Psoas muscle (tissue), 8 donors: Measurements from ENCODE around the gene ITIH5. TPM values are rescaled to one million over a fixed set of nuclear protein-coding genes. Genes with fewer than 3 reads are reported as not detected.

ENCODE experiments used
- ATAC-seq, 4 donors: fragments of 200-7000 bp; cut with Tn5 transposase; one replicate each; pipeline ENCODE4 v1.9.1; 2020; ENCODE audit warnings: moderate library complexity in 3 of 4, mild to moderate bottlenecking in 2 of 4
- DNase-seq, 2 donors: peaks; one replicate each; pipeline ENCODE4 v3.0.0-alpha.2; 2020
- H3K27ac ChIP-seq: fragments of 200-600 bp; one replicate; pipeline ENCODE4 v1.8.0; 2022
- H3K27me3 ChIP-seq, 3 donors: fragments of 200-600 bp in 1 of 3; one replicate each; pipeline versions ENCODE4 v1.6.1 to v1.8.0; 2013 to 2022; ENCODE audit warnings: low read length in 2 of 3, mild to moderate bottlenecking in 2 of 3, moderate library complexity in 1 of 3; ENCODE audit not compliant: insufficient read depth in 3 of 3
- H3K36me3 ChIP-seq, 2 donors: fragments of 200-600 bp in 1 of 2; one replicate each; pipeline versions ENCODE4 v1.6.1 to v1.8.0; 2013 to 2022; ENCODE audit warnings: low read depth in 1 of 2, mild to moderate bottlenecking in 1 of 2, moderate library complexity in 1 of 2; ENCODE audit not compliant: insufficient read depth in 1 of 2
- H3K4me1 ChIP-seq: fragments of 200-600 bp; one replicate; pipeline ENCODE4 v1.8.0; 2022
- H3K4me3 ChIP-seq: fragments of 200-600 bp; one replicate; pipeline ENCODE4 v1.8.0; 2022; ENCODE audit warnings: mild to moderate bottlenecking
- H3K9me3 ChIP-seq: fragments of 200-600 bp; one replicate; pipeline ENCODE4 v1.8.0; 2022
- WGBS, 3 donors: extraction: QIAGEN DNeasy Blood & Tissue Kit; methylation state at CpG; one replicate each; pipeline versions ENCODE4 v1.1.6 to v1.1.7; 2013; 5-methylcytosine and 5-hydroxymethylcytosine counted together
- intact Hi-C, 2 donors: fragments of 100-400 bp; cut with DNase I; formaldehyde crosslinking; loops; one replicate each; pipeline versions ENCODE4 v1.11.0 to v1.14.2; 2022
- polyA plus RNA-seq, 3 donors: library from polyadenylated mRNA; stranded (reverse); fragments of 200-250 nt; gene quantifications; one replicate each; pipeline ENCODE4 v1.2.3, GENCODE V29; 2013
- total RNA-seq, 4 donors: library from RNA; stranded (reverse); fragmentation: NEBNext Ultra II Directional in 2 of 4; extraction: Animal tissue kit (Norgen Biotek cat#: 25700) in 2 of 4; gene quantifications; one replicate each; pipeline versions ENCODE4 v1.2.1 to v1.2.4, GENCODE V29; 2021 to 2023
- TF ChIP-seq, protein P1 (sequence below): fragments of 200-600 bp; IDR thresholded peaks from one replicate; pipeline ENCODE4 v1.8.0; 2022; ENCODE audit warnings: antibody characterized with exemption
- donor health status: healthy with polysubstance abuse.
- donor health status: DM: no; HTN: no; CAD: no; lungs with moderate emphysema.
- donor health status: Bipolar disorder and iron deficiency.
- donor health status: healthy.
- donor health status: DM: yes; HTN: yes; CAD: no.
- donor health status: DM: no; HTN: no; CAD: no.
- donor health status: DM: no; HTN: no; CAD: no.
- donor health status: DM: yes; HTN: yes; CAD: no.

ITIH5 gene
- total and polyA plus RNA-seq, 7 donors = 1.3 to 13.0 (median 2.9) TPM

DNA sequence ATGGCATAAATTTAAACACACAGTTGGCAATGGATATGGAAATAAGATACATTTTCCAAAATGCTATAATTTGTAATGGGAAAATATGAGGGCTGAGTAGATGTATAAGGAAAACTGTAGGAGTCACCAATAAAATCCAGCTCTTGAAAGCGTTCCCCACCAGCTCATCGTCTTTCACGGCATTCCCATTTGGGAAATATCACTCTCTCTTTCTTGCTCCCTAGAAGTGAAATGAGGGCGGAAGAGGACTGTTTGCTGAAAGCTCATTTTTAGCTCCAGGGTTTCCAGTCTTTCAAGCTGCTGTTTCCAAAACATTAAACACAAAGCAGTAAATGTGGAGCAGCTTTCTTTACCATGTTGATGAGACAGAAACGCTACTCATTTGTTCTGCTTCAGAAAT lies 151.3 kb downstream of the ITIH5 start:
- Histone ChIP-seq H3K4me3 (no peak overlapping the region), H3K27ac (no peak overlapping the region), H3K9me3 (no peaks in the 10 kb centered on the region), H3K4me1 (no peaks in the 10 kb centered on the region), H3K36me3 (no peaks in the 10 kb centered on the region), H3K27me3 (peaks cover 0 to 4% (median 0%) of the 10 kb centered on the region in 3 donors)
- 40 to 50% (median 42%) methylated on average over 5 of the region's 5 CpGs for WGBS, 3 donors
- ATAC-seq (no peak), DNase-seq (no peak)
- TF ChIP-seq, protein P1, sequence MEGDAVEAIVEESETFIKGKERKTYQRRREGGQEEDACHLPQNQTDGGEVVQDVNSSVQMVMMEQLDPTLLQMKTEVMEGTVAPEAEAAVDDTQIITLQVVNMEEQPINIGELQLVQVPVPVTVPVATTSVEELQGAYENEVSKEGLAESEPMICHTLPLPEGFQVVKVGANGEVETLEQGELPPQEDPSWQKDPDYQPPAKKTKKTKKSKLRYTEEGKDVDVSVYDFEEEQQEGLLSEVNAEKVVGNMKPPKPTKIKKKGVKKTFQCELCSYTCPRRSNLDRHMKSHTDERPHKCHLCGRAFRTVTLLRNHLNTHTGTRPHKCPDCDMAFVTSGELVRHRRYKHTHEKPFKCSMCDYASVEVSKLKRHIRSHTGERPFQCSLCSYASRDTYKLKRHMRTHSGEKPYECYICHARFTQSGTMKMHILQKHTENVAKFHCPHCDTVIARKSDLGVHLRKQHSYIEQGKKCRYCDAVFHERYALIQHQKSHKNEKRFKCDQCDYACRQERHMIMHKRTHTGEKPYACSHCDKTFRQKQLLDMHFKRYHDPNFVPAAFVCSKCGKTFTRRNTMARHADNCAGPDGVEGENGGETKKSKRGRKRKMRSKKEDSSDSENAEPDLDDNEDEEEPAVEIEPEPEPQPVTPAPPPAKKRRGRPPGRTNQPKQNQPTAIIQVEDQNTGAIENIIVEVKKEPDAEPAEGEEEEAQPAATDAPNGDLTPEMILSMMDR = no peak
- intact Hi-C loops = no loop called here

DNA sequence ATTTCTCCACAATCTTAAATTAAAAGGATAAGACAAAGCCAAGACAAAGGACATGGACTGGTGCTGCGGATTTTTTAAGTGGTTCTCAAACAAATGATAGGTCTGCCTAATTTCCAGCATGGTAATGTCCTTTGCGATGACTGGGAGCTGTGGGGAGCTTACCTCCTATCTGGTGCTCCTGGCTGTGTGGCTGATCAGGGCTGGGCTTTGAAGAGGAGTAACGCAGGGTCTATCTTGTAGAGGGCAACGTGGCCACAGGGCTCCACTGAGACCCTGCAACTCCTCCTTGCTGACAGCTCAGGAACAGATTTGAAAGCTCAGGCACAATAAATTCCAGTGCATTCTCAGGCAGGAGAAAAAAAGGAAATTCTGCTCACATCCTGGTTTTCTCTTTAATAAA lies 152.8 kb downstream of the ITIH5 start:
- Histone ChIP-seq H3K4me1 (no peaks in the 10 kb centered on the region), H3K36me3 (no peaks in the 10 kb centered on the region), H3K27me3 (peaks cover 0 to 4% (median 0%) of the 10 kb centered on the region in 3 donors), H3K27ac (no peak overlapping the region), H3K4me3 (no peak overlapping the region), H3K9me3 (no peaks in the 10 kb centered on the region)
- TF ChIP-seq, protein P1 = no peak
- ATAC-seq = no peak
- DNase-seq = no peak
- intact Hi-C loops = no loop called here
- WGBS, 3 donors = 47 to 60% (median 50%) methylated on average over 4 of the region's 4 CpGs

DNA sequence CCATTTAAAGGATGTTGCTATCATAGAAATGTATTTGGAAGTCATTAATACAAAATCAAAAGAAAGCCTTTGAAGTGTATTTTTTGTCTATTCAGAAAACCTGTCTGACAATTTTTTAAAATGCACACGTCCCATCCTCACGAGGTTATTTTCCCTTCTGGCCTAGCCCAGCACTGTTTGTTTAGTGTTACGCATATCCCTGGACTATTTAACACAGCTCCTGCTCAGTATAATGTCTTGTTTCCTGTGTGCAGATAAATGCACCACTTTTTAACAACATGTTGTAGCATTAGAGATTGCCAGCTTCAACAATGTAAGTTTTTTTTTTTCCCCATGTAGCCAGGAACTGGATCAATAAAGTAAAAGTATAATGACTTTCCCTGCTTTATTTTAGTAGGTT lies 153.3 kb downstream of the ITIH5 start:
- Histone ChIP-seq H3K9me3 (no peaks in the 10 kb centered on the region), H3K27me3 (peaks cover 0 to 4% (median 0%) of the 10 kb centered on the region in 3 donors), H3K4me1 (no peaks in the 10 kb centered on the region), H3K4me3 (no peak overlapping the region), H3K36me3 (no peaks in the 10 kb centered on the region), H3K27ac (no peak overlapping the region)
- TF ChIP-seq, protein P1 = no peak
- 76 to 83% (median 76%) methylated on average over 3 of the region's 3 CpGs for WGBS, 3 donors
- ATAC-seq (no peak), DNase-seq (no peak)
- intact Hi-C loops = no loop called here

DNA sequence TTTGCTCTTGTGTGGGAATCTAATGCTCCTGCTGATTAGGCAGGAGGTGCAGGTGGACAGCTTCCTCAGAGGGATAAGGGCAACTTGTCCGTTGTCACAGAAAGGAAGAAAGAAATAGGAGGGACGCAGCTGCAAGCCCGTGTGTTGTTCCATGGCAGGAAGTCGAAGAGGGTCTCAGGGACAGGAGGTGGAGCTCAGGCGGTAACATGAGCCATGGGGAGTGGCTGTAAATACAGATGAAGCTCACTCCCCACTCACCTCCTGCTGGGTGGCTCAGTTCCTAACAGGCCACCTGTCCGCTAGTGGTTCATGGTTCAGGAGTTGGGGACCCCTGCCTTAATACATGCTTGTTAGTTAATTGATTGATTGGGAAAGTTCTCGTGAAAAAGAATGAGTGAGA lies 154.3 kb downstream of the ITIH5 start:
- ATAC-seq = no peak

DNA sequence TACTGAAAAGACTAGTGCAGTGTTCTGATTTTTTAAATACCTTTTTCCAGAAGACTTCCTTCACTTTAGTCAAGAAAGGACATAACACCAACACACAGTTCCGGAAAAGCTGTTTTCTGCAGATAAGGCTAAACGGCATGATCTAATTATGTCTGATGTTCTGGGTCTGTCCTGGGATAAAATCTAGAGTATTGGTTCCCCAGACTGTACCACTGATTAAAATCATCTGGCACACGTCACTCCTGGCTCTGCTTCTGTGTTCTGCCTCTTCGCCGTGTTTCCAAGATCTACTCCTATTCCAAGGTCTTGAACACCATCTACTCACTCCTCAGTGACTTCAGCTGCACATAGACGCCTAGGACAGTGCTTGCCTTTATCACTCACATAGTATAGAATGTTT lies 155.2 kb downstream of the ITIH5 start:
- Histone ChIP-seq H3K4me3 (no peak overlapping the region), H3K27me3 (peaks cover 0 to 4% (median 0%) of the 10 kb centered on the region in 3 donors), H3K9me3 (no peaks in the 10 kb centered on the region), H3K36me3 (no peaks in the 10 kb centered on the region), H3K4me1 (no peaks in the 10 kb centered on the region), H3K27ac (no peak overlapping the region)
- TF ChIP-seq, protein P1 = no peak
- intact Hi-C loops = no loop called here
- WGBS, 3 donors = 61 to 67% (median 64%) methylated on average over 6 of the region's 6 CpGs
- ATAC-seq (no peak), DNase-seq (no peak)

More for the DNA sequence above, 154.3 kb downstream of the ITIH5 start:
- H3K36me3 ChIP-seq = no peaks in the 10 kb centered on the region
- H3K27ac ChIP-seq = no peak overlapping the region
- TF ChIP-seq, protein P1 = no peak
- no peaks in the 10 kb centered on the region for H3K9me3 ChIP-seq
- 43 to 58% (median 47%) methylated on average over 7 of the region's 7 CpGs for WGBS, 3 donors
- no peak overlapping the region for H3K4me3 ChIP-seq
- H3K4me1 ChIP-seq = no peaks in the 10 kb centered on the region
- DNase-seq = no peak
- H3K27me3 ChIP-seq = peaks cover 0 to 4% (median 0%) of the 10 kb centered on the region in 3 donors
- intact Hi-C loops = no loop called here
